CD8-positive, alpha-beta memory T cell (primary cell): ENCODE data around the gene COL19A1. TPM values are rescaled to one million over a fixed set of nuclear protein-coding genes. Genes with fewer than 3 reads are reported as not detected.

Experiments used
- CTCF ChIA-PET: fragments of 350-600 bp; sonication (Branson Sonifier 250); formaldehyde crosslinking; loops from one replicate; lab custom pipeline; 2021; ENCODE audit warnings: antibody characterized with exemption; lab: Charles Lee
- POLR2A ChIA-PET: fragments of 350-600 bp; sonication (Branson Sonifier 250); formaldehyde crosslinking; loops from one replicate; lab custom pipeline; 2021; ENCODE audit warnings: antibody characterized with exemption; lab: Charles Lee
- DNase-seq, 5 donors: peaks; one replicate each; pipeline versions ENCODE4 v3.0.0 to v3.0.0-alpha.2; 2020 to 2022; ENCODE audit warnings: mixed read lengths in 1 of 5
- H3K27ac ChIP-seq: one replicate; pipeline ENCODE4 v1.7.0; 2013; ENCODE audit warnings: low read depth, mild to moderate bottlenecking, low read length, moderate library complexity
- H3K27me3 ChIP-seq: 2 replicates; pipeline ENCODE4 v1.7.0; 2013; ENCODE audit warnings: low read length, mild to moderate bottlenecking; ENCODE audit not compliant: insufficient read depth, poor library complexity, severe bottlenecking
- H3K36me3 ChIP-seq: 2 replicates; pipeline ENCODE4 v1.7.0; 2013; ENCODE audit warnings: mild to moderate bottlenecking, low read length, moderate library complexity; ENCODE audit not compliant: insufficient read depth
- H3K4me1 ChIP-seq: 2 replicates; pipeline ENCODE4 v1.7.0; 2013; ENCODE audit warnings: mild to moderate bottlenecking, low read length, moderate library complexity; ENCODE audit not compliant: insufficient read depth
- H3K4me3 ChIP-seq: 2 replicates; pipeline ENCODE4 v1.7.0; 2013; ENCODE audit warnings: mild to moderate bottlenecking, low read length
- H3K9me3 ChIP-seq: 2 replicates; pipeline ENCODE4 v1.7.0; 2013; ENCODE audit warnings: mild to moderate bottlenecking, low read length
- H3K27ac Mint-ChIP-seq, 8 donors: one replicate each; pipeline ENCODE4 v1.8.0; 2020 to 2021; ENCODE audit warnings: mixed read lengths in 8 of 8, mild to moderate bottlenecking in 6 of 8, inconsistent platforms in 3 of 8, moderate library complexity in 3 of 8
- H3K27me3 Mint-ChIP-seq, 2 donors: one replicate each; pipeline ENCODE4 v1.8.0; 2020 to 2021; ENCODE audit warnings: mixed read lengths in 2 of 2, mild to moderate bottlenecking in 1 of 2, moderate library complexity in 1 of 2
- H3K36me3 Mint-ChIP-seq, 3 donors: one replicate each; pipeline ENCODE4 v1.8.0; 2020 to 2021; ENCODE audit warnings: mixed read lengths in 3 of 3, inconsistent platforms in 1 of 3, mild to moderate bottlenecking in 1 of 3
- H3K4me1 Mint-ChIP-seq, 3 donors: one replicate each; pipeline ENCODE4 v1.8.0; 2020 to 2021; ENCODE audit warnings: mixed read lengths in 3 of 3, inconsistent platforms in 1 of 3, mild to moderate bottlenecking in 1 of 3
- H3K4me3 Mint-ChIP-seq, 7 donors: one replicate each; pipeline ENCODE4 v1.8.0; 2020 to 2021; ENCODE audit warnings: mixed read lengths in 7 of 7, mild to moderate bottlenecking in 6 of 7, moderate library complexity in 4 of 7, inconsistent platforms in 2 of 7
- H3K9me3 Mint-ChIP-seq, 5 donors: one replicate each; pipeline ENCODE4 v1.8.0; 2020 to 2022; ENCODE audit warnings: mixed read lengths in 5 of 5, mild to moderate bottlenecking in 3 of 5, moderate library complexity in 2 of 5, inconsistent platforms in 1 of 5
- polyA plus RNA-seq: library from polyadenylated mRNA; unstranded; fragments of 300-500 nt; fragmentation: Illumina TruSeq; gene quantifications from one replicate; pipeline ENCODE4 v1.2.3, GENCODE V29; 2021
- total RNA-seq, 2 experiments: library from RNA; stranded (reverse); gene quantifications; one replicate each; pipeline ENCODE4 v1.2.3, GENCODE V29; 2021

COL19A1 gene
- total and polyA plus RNA-seq, 3 experiments from 2014 or later: 0.07 to 0.33 TPM; not detected in 1

GRCh38 chr6:69878795-69879194 lies 12.4 kb downstream of the COL19A1 start:
- POLR2A ChIA-PET: no interaction called here
- peaks cover 0 to 5% (median 3%) of the 10 kb centered on the region in 3 donors for H3K4me1 Mint-ChIP-seq
- no peaks in the 10 kb centered on the region for H3K36me3 ChIP-seq
- no peaks in the 10 kb centered on the region for H3K4me1 ChIP-seq
- no peak overlapping the region for H3K27ac ChIP-seq
- no peaks in the 10 kb centered on the region for H3K9me3 Mint-ChIP-seq
- no peaks in the 10 kb centered on the region for H3K36me3 Mint-ChIP-seq
- H3K4me3 Mint-ChIP-seq: no peak overlapping the region
- H3K27me3 ChIP-seq: no peaks in the 10 kb centered on the region
- no peak for DNase-seq
- H3K9me3 ChIP-seq: no peaks in the 10 kb centered on the region
- H3K27ac Mint-ChIP-seq: no peak overlapping the region
- CTCF ChIA-PET: no interaction called here
- peaks cover 7 to 36% of the 10 kb centered on the region in 2 donors for H3K27me3 Mint-ChIP-seq
- H3K4me3 ChIP-seq: no peak overlapping the region

- H3K27me3 Mint-ChIP-seq: peaks cover 2 to 27% of the 10 kb centered on the region in 2 donors
- no peaks in the 10 kb centered on the region for H3K9me3 Mint-ChIP-seq
- H3K27ac Mint-ChIP-seq: peak overlapping the region in 1 of 8 donors; percentile 2
- no peak overlapping the region for H3K4me3 Mint-ChIP-seq
- Histone ChIP-seq H3K27ac (no peak overlapping the region), H3K9me3 (no peaks in the 10 kb centered on the region), H3K27me3 (no peaks in the 10 kb centered on the region), H3K4me1 (no peaks in the 10 kb centered on the region), H3K36me3 (no peaks in the 10 kb centered on the region), H3K4me3 (no peak overlapping the region)
- ChIA-PET POLR2A (no interaction called here), CTCF (no interaction called here)
- no peaks in the 10 kb centered on the region for H3K36me3 Mint-ChIP-seq
- H3K4me1 Mint-ChIP-seq: peaks cover 0 to 5% (median 3%) of the 10 kb centered on the region in 3 donors
- no peak for DNase-seq
Observed at GRCh38 chr6:69880601-69881000, 14.2 kb downstream of the COL19A1 start.

GRCh38 chr6:69881322-69882151 lies 15.2 kb downstream of the COL19A1 start:
- Histone ChIP-seq H3K4me3 (no peak overlapping the region), H3K4me1 (no peaks in the 10 kb centered on the region), H3K36me3 (no peaks in the 10 kb centered on the region), H3K9me3 (no peaks in the 10 kb centered on the region), H3K27ac (no peak overlapping the region), H3K27me3 (no peaks in the 10 kb centered on the region)
- H3K4me3 Mint-ChIP-seq: no peak overlapping the region
- ChIA-PET CTCF (no interaction called here), POLR2A (no interaction called here)
- H3K27ac Mint-ChIP-seq: no peak overlapping the region
- no peaks in the 10 kb centered on the region for H3K36me3 Mint-ChIP-seq
- no peak for DNase-seq
- H3K27me3 Mint-ChIP-seq: peaks cover 0 to 27% of the 10 kb centered on the region in 2 donors
- H3K9me3 Mint-ChIP-seq: no peaks in the 10 kb centered on the region
- H3K4me1 Mint-ChIP-seq: peaks cover 0 to 5% (median 3%) of the 10 kb centered on the region in 3 donors

- H3K36me3 ChIP-seq: no peaks in the 10 kb centered on the region
- H3K27me3 Mint-ChIP-seq: peaks cover 2 to 31% of the 10 kb centered on the region in 2 donors
- ChIA-PET POLR2A (no interaction called here), CTCF (no interaction called here)
- no peak for DNase-seq
- no peak overlapping the region for H3K27ac Mint-ChIP-seq
- H3K9me3 Mint-ChIP-seq: no peaks in the 10 kb centered on the region
- H3K4me1 ChIP-seq: no peaks in the 10 kb centered on the region
- H3K27ac ChIP-seq: no peak overlapping the region
- no peaks in the 10 kb centered on the region for H3K9me3 ChIP-seq
- H3K4me3 ChIP-seq: no peak overlapping the region
- H3K36me3 Mint-ChIP-seq: no peaks in the 10 kb centered on the region
- H3K27me3 ChIP-seq: no peaks in the 10 kb centered on the region
- no peak overlapping the region for H3K4me3 Mint-ChIP-seq
- H3K4me1 Mint-ChIP-seq: peaks cover 0 to 8% (median 3%) of the 10 kb centered on the region in 3 donors
Observed at GRCh38 chr6:69883551-69883950, 17.2 kb downstream of the COL19A1 start.

GRCh38 chr6:69884231-69884630 lies 17.9 kb downstream of the COL19A1 start:
- Mint-ChIP-seq H3K4me1 (peaks cover 0 to 8% (median 3%) of the 10 kb centered on the region in 3 donors), H3K27ac (no peak overlapping the region), H3K9me3 (no peaks in the 10 kb centered on the region), H3K36me3 (no peaks in the 10 kb centered on the region), H3K4me3 (no peak overlapping the region), H3K27me3 (peaks cover 2 to 31% of the 10 kb centered on the region in 2 donors)
- no peak overlapping the region for H3K4me3 ChIP-seq
- no peaks in the 10 kb centered on the region for H3K4me1 ChIP-seq
- H3K9me3 ChIP-seq: no peaks in the 10 kb centered on the region
- H3K27me3 ChIP-seq: no peaks in the 10 kb centered on the region
- no peak overlapping the region for H3K27ac ChIP-seq
- DNase-seq: no peak
- POLR2A ChIA-PET: no interaction called here
- CTCF ChIA-PET: no interaction called here
- H3K36me3 ChIP-seq: no peaks in the 10 kb centered on the region

GRCh38 chr6:69887026-69887425 lies 20.7 kb downstream of the COL19A1 start:
- DNase-seq: no peak
- Histone ChIP-seq H3K27me3 (no peaks in the 10 kb centered on the region), H3K36me3 (no peaks in the 10 kb centered on the region), H3K4me3 (no peak overlapping the region), H3K27ac (no peak overlapping the region), H3K9me3 (no peaks in the 10 kb centered on the region), H3K4me1 (no peaks in the 10 kb centered on the region)
- Mint-ChIP-seq H3K36me3 (no peaks in the 10 kb centered on the region), H3K4me1 (peaks cover 0 to 3% (median 0%) of the 10 kb centered on the region in 3 donors), H3K9me3 (peaks cover 0 to 3% (median 0%) of the 10 kb centered on the region in 5 donors), H3K27me3 (peaks cover 7 to 15% of the 10 kb centered on the region in 2 donors), H3K27ac (no peak overlapping the region), H3K4me3 (no peak overlapping the region)
- ChIA-PET POLR2A (no interaction called here), CTCF (no interaction called here)

- no peak overlapping the region for H3K27ac Mint-ChIP-seq
- Histone ChIP-seq H3K27me3 (no peaks in the 10 kb centered on the region), H3K4me3 (no peak overlapping the region), H3K27ac (no peak overlapping the region), H3K4me1 (no peaks in the 10 kb centered on the region), H3K9me3 (no peaks in the 10 kb centered on the region), H3K36me3 (no peaks in the 10 kb centered on the region)
- no peaks in the 10 kb centered on the region for H3K36me3 Mint-ChIP-seq
- H3K9me3 Mint-ChIP-seq: peaks cover 0 to 3% (median 0%) of the 10 kb centered on the region in 5 donors
- DNase-seq: no peak
- H3K27me3 Mint-ChIP-seq: peaks cover 7 to 13% of the 10 kb centered on the region in 2 donors
- POLR2A ChIA-PET: no interaction called here
- H3K4me3 Mint-ChIP-seq: no peak overlapping the region
- CTCF ChIA-PET: interaction anchor here (1.3 kb wide), 1 partner anchor 8 kb away, joined by 3 read pairs; no protein-coding TSS in a partner anchor
- H3K4me1 Mint-ChIP-seq: peaks cover 0 to 3% (median 0%) of the 10 kb centered on the region in 3 donors
Observed at GRCh38 chr6:69887714-69888345, 21.5 kb downstream of the COL19A1 start.
